WI38 (cell line): ENCODE measurements around the gene ATP5MC3.
"Not testable (repeated sequence)": the region's sequence is repeated elsewhere in the genome, so short reads cannot be mapped to it uniquely, and the experiment has no call there.

Source experiments
- H3K4me3 ChIP-seq: 2 replicates; pipeline ENCODE4 v1.5.1; 2011; ENCODE audit warnings: low read depth, mild to moderate bottlenecking, control low read depth, low read length
- CTCF ChIP-seq: IDR thresholded peaks from 2 replicates; pipeline ENCODE4 v1.5.1; 2012; ENCODE audit warnings: low read depth, mild to moderate bottlenecking, control low read depth, low read length

The ATP5MC3 gene

GRCh38 chr2:175181104-175181876 is at the start of gene ATP5MC3:
ATP5MC3 (minus strand) TSS chr2:175181710; CDS start chr2:175181393, 317 bp downstream.
- H3K4me3 ChIP-seq: peak within 1 kb of the TSS; percentile 98
- TF ChIP-seq CTCF: no peak

DNA sequence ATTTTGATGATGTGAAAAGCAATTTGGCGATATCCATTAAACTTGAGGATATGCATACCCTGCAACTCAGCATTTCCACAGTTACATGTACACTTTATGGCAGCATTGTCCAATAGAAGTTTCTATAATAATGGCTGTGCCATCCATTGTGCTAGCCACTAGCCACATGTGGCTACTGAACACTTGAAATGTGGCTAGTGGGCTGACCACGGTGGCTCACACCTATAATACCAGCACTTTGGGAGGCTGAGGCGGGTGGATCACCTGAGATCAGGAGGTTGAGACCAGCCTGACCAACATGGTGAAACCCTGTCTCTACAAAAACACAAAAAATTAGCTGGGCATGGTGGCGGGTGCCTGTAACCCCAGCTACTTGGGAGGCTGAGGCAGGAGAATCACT is 47.1 kb upstream of the ATP5MC3 start:
- H3K4me3 ChIP-seq: not testable (repeated sequence)

DNA sequence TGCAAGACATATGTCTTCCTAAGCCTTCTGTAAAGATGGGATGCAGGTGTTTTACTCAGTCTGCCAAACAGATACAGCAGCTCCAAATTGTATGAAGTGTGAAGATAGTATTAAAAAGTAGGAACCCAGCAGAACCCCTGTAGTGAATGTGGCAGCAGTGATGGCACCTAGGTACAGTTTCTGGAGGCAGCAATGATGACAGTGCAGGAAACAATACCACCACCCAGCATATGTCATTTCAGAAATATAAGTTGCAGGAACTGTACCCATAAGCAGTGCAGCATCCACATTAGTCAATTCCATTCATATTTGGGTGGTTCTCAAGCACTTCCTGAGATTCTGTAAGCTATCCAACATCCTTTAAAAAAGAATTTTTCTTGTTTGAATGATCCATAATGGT is 46.7 kb upstream of the ATP5MC3 start:
- H3K4me3 ChIP-seq: no peak overlapping the region
- no peak for TF ChIP-seq CTCF

- no peak for TF ChIP-seq CTCF
- H3K4me3 ChIP-seq: no peak overlapping the region
Observed at GRCh38 chr2:175227393-175227792, 45.9 kb upstream of the ATP5MC3 start.

GRCh38 chr2:175220075-175220474 is 38.6 kb upstream of the ATP5MC3 start:
- no peak for TF ChIP-seq CTCF

DNA sequence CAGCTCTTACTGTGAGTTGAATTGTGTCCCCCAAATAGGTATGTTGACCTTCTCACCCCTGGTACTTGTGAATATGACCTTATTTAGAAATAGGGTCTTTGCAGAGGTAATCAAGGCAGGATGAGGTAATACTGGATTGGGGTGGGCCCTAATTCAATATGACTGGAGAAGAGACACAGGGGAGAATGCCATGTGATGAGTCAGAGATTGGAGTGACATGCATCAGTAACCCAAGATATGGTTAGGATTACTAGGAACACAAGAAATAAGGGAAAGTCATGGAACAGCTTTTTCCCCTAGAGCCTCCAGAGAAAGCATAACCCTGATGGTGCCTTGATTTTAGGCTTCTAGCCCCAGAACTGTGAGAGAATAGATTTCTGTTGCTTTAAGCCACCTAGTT is 37.0 kb upstream of the ATP5MC3 start:
- TF ChIP-seq CTCF: no peak

More at GRCh38 chr2:175220075-175220474, 38.6 kb upstream of the ATP5MC3 start:
- H3K4me3 ChIP-seq: no peak overlapping the region

DNA sequence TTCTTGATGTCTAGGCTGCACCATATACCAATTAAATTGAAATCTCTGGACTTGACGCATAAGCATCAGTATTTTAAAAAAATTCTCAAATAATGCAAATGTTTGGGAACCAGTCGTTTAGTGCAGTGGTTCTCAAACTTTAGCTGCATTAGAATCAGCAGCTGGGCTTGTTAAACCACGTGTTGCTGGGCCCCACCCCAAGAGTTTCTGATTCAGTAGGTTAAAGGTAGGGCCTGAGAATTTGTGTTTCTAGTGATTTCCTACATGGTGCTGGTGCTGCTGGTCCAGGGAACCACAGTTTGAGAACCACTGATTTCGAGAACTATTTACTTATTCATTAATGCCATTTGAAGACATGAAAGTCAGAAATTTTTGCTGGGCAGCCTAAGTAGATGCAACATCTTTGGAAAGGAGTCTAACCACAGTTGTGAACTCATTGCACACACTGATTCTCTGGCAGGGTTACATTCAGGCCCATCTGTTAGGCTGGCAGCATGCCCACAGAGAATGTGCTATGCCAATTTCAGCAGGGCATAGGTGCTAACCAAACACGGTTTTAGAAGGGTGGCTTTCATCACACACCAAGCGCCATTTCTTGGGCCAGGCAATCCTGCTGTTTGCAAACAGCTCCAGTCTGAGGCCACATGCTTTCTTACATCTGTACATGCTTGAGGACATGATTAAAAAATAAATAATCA is 26.4 kb upstream of the ATP5MC3 start:
- no peak for TF ChIP-seq CTCF

More for the DNA sequence above, 37.0 kb upstream of the ATP5MC3 start:
- no peak overlapping the region for H3K4me3 ChIP-seq

More for the DNA sequence above, 26.4 kb upstream of the ATP5MC3 start:
- H3K4me3 ChIP-seq: no peak overlapping the region
